Ammon's horn (tissue), 1 donor: Measurements from ENCODE around the gene TEX2.

Experiments used
- DNase-seq: peaks from one replicate; pipeline ENCODE4 v3.0.0-alpha.2; 2016; ENCODE audit warnings: low spot score

The TEX2 gene, protein sequence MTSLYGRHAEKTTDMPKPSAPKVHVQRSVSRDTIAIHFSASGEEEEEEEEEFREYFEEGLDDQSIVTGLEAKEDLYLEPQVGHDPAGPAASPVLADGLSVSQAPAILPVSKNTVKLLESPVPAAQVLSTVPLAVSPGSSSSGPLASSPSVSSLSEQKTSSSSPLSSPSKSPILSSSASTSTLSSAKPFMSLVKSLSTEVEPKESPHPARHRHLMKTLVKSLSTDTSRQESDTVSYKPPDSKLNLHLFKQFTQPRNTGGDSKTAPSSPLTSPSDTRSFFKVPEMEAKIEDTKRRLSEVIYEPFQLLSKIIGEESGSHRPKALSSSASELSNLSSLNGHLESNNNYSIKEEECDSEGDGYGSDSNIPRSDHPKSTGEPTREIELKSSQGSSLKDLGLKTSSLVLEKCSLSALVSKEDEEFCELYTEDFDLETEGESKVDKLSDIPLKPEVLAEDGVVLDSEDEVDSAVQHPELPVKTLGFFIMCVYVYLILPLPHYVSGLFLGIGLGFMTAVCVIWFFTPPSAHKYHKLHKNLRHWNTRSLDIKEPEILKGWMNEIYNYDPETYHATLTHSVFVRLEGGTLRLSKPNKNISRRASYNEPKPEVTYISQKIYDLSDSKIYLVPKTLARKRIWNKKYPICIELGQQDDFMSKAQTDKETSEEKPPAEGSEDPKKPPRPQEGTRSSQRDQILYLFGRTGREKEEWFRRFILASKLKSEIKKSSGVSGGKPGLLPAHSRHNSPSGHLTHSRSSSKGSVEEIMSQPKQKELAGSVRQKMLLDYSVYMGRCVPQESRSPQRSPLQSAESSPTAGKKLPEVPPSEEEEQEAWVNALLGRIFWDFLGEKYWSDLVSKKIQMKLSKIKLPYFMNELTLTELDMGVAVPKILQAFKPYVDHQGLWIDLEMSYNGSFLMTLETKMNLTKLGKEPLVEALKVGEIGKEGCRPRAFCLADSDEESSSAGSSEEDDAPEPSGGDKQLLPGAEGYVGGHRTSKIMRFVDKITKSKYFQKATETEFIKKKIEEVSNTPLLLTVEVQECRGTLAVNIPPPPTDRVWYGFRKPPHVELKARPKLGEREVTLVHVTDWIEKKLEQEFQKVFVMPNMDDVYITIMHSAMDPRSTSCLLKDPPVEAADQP

DNA sequence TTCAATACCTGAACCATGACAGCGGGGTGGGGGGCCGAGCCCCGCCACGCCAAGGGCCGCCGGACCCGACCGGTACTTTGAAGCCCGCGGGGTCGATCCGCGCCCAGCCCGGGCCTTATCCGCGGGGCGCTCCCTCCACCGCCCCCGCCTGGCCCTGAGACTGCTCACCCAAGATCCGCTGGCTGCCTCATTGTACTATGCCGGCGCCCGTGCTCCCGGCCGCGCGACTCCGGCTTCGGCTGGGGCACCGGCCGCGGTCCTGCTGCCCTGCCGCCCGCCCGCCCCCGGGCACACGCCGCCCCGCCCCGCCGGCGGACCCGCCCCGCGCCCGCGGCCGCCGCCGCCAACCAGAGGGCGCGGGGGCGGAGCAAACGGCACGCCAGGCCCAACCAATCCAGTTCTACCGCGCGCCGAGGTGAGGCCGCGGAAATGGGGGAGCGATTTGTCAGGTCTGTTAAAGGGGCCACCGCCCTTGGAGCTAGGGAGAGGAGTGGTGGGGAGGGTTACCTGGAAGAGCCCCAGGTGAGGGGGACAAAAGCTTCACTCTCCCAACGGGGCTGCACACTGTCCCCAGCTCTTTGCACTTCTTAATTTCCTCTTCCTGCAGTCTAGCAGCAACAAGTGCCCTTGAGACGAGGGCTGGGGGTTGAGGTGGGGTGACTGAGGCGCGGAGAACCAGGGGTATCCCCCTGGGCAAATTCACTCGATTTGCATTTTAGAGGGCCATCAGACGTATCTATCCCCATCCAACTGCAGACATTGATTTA is at the start of gene TEX2:
Gene TEX2 (minus strand): TSS at position 261 of the 767 bp plus-strand sequence. CDS start 49,043 bp downstream, outside the sequence.
- DNase-seq = peak; percentile 96

DNA sequence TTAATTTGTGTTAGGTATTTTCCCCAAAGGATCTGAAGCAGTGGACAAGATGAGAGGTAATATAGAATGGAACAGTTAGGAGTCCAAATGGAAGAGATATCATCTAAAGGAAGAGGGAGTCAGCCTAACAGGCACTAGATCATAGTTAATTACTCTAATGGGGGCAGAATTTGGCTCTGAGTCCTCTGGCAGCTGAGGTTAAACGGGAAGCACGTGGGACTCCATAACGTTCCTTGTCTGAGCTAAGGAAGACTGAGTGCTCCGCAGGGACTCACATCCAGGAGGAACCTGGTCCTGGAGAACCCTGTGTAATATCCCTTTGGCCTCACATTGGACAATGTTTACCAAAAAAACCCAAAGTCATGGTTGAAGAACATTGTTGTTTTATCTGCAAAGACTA is 46.6 kb upstream of the TEX2 start:
- no peak for DNase-seq

DNA sequence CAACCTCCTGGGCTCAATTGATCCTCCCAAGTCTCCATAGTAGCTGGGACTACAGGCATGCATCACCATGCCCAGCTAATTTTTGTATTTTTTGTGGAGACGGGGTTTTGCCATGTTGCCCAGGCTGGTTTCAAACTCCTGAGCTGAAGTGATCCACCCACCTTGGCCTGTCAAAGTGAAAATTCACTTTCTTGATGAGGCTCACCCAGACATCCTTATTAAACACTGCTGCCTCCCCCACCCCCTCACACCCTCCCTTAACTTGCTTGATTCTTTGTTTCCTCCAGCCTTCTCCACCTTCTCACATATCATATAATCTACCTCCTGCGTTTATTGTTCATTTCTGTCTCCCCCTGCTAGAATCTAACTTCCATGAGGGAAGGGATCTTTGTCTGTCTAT is 46.0 kb upstream of the TEX2 start:
- DNase-seq = no peak

- DNase-seq = peak; percentile 78
Measured at GRCh38 chr17:64306850-64307463, 43.9 kb upstream of the TEX2 start.

DNA sequence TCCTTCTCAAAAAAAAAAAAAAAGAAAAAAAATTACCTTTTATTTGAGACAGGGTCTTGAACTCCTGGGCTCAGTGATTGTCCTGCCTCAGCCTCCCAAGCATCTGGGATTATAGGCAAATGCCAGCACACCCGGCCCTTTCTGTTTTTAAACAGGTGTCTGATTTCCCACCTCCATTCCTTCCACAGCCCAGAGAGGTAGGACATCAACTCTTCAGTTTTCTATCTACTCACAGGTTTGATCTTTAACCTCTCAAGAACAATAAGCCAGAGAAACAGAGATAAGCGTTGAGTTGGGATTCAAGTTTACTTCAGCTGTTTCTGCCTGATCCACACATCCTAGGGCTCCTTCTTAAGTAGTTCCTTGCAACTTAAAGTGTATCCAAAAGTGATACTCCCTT is 41.5 kb upstream of the TEX2 start:
- DNase-seq = no peak

- no peak for DNase-seq
Measured at GRCh38 chr17:64300699-64300965, 37.6 kb upstream of the TEX2 start.

- no peak for DNase-seq
Measured at GRCh38 chr17:64297467-64298088, 34.5 kb upstream of the TEX2 start.

DNA sequence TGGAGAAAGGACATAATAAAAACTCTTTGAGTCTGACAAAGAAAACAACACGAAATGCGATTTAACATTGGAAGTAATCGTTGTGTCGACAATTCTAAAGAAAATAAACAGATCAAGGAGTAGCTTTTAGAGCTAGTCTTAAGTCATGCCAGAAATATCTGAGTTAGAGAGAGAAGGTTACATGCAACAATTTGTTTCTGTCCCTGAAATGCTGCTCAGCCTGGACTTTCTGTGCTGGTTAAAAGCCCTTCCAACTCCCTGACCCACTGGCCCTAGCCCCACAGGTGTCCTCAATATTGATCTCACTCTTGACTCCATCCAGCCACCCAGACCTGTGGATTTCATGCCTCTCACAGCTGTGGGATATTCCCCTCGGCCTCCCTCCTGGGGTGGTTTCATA is 33.2 kb upstream of the TEX2 start:
- no peak for DNase-seq

DNA sequence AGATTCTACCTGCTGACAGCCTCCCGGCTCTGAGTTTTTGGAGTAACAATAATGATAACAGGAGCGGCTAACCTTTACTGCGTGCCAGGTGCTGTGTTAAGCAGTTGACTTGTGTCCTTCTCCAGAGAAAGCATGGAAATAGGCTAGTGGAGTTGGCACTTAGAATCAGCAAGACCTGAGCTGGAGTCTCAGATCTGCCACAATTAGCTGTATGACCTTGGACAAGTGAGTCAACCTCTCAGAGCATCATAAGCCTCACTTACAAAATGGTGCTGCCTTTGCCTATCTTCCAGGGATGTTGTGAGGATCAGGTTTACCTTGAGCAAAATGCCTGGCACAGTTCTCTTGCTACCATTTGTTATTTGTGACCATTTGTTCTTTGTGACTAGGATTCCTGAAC is 32.1 kb upstream of the TEX2 start:
- DNase-seq = no peak

DNA sequence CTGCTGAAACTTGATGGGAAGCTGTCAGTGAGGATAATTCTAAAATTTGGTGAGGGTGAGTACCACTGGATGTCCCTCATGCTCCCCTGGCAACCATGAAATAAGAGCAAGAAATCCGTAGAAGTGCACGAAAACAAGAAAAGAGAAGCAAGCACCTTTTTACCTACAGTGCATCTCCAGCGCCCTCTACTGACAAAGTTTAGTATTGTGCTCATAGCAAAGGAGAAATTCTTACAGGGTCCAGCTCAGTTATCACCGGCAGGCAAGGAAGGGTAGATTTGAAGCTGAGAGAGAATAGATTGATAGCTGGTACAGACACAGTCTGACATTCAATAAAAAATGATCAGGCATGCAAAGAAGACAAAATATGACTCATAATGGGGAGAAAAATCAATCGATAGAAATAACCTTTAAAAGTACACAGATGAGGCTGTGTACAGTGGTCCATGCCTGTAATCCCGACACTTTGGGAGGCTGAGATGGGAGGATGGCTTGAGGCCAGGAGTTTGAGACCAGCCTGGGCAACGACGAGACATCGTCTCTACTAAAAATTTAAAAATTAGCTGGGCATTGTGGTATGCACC is 28.3 kb upstream of the TEX2 start:
- DNase-seq = no peak

- DNase-seq = no peak
Measured at GRCh38 chr17:64289741-64290141, 26.7 kb upstream of the TEX2 start.

- no peak for DNase-seq
Measured at GRCh38 chr17:64282753-64283080, 19.7 kb upstream of the TEX2 start.

GRCh38 chr17:64281962-64282752 is 19.1 kb upstream of the TEX2 start:
- peak; percentile 90 for DNase-seq

GRCh38 chr17:64278614-64279013 is 15.6 kb upstream of the TEX2 start:
- no peak for DNase-seq

DNA sequence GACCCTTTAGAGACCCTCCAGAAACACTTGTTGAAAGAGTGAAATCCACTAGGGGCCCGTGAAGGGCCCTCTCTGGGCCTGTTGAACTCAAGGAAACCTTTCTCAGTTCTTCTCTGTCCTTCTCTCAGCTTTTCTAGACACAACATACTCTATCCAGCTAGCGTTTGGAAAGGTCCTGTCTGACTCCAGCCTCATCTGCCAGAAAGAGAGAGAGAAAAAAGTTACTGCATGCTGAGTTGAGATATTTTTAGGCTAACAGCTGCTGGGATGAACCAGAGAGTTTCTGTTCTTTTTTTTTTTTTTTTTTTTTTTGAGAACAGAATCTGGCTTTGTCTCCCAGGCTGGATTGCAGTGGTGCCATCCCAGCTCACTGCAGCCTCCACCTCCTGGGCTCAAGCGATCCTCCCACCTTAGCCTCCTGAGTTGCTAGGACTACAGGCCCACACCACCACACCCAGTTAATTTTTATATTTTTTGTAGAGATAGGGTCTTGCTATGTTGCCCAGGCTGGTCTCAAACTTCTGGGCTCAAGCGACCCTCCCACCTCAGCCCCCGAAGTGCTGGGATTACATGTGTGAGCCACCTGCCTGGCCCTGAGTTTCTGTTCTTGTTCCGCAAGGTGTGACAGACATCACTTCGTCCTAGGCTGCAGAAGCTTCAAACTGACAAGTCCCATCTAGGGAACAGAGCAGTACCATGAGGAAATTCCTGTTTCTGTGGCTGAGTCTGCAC is 14.9 kb upstream of the TEX2 start:
- peak; percentile 25 for DNase-seq

DNA sequence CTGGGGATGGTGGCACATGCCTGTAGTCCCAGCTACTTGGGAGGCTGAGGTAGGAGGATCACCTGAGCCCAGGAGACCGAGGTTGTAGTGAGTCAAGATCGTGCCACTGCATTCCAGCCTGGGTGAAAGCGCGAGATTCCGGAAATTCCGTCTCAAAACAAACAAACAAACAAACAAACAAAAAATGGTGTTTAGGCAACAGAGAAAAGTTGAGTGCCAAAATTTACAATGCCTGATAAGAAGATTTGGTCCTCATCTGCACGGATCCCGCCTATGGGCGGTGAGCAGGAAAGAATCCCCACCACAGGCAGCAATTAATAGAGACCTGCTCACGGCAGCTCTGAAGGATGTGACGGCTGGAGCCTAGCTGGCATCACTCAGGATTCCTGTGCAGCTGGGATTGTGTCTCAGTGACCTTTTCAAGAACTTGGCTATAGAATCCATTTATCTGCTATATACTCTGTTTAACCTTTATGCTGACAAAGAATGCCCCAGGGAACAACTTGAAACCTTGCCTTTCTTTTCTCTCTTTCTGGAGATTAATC is 14.0 kb upstream of the TEX2 start:
- no peak for DNase-seq

DNA sequence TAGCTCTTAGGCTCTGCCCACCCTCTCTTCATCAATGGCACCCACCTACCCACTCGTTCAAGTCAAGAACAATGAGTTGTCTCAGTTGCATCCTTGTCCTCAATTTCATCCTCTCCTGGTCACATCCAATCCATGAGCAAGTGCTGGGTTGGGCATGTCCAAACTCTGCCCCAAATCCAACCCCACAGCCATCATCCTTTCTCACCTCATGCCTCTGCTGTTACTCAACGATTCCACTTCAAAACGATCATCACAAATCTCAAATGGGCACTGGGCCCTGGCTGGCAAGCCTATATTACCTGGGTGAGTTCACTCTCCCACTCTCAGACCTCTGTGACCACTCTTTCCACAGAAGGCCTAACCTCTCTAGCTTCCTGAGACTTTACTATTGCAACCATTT is 12.0 kb upstream of the TEX2 start:
- no peak for DNase-seq

GRCh38 chr17:64273006-64273405 is 9.9 kb upstream of the TEX2 start:
- no peak for DNase-seq

DNA sequence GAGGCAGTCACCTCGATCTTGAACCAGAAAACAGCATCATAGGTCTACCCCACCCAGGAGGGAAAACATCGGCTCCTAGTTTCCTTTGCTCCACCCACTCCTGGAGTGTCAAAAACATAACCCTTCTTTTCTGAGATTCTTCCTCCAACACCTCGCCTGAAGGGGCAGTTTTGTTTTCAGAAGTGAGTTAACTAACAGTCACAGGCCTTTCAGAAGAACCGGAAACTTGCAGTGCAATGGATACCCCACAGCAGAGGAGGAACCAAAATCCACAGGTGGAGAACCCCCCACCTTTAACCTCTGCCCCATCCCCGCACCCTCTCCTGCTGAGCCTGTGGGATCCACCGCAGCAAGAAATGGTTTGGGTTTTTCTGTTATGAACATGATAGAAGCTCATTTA is 7.8 kb upstream of the TEX2 start:
- no peak for DNase-seq
